ENCODE results near the gene MRPL21. TPM values are rescaled to one million over a fixed set of nuclear protein-coding genes. Genes with fewer than 3 reads are reported as not detected.

MRPL21 gene
- total RNA-seq, 1 experiment from 2014 or later, result 82.3 TPM

GRCh38 chr11:68855205-68855981, 48.2 kb downstream of the MRPL21 start (continued):
- TF ChIP-seq E2F4 (CRISPR knock-in tag; IDR thresholded peaks at IDR 0.05; ENCODE audit: borderline replicate concordance, low read depth) (no peak), FOXK1 (CRISPR knock-in tag; IDR thresholded peaks at IDR 0.05) (no peak), IRF1 (CRISPR knock-in tag; IDR thresholded peaks at IDR 0.05) (no peak), KAT7 (CRISPR knock-in tag; IDR thresholded peaks at IDR 0.05; ENCODE audit: borderline replicate concordance) (peak; percentile 44; the same call in 1 of the 2 replicates), NR3C1 (CRISPR knock-in tag; conservative IDR thresholded peaks at IDR 0.05; ENCODE audit: low read depth) (no peak), SMAD3 (CRISPR knock-in tag; IDR thresholded peaks at IDR 0.05; ENCODE audit: borderline replicate concordance) (no peak), ZNF232 (CRISPR knock-in tag; IDR thresholded peaks at IDR 0.05) (no peak), FOXP1 (CRISPR knock-in tag; IDR thresholded peaks at IDR 0.05; ENCODE audit: borderline replicate concordance) (no peak), CREM (CRISPR knock-in tag; IDR thresholded peaks at IDR 0.05) (no peak), IRF2 (CRISPR knock-in tag; IDR thresholded peaks at IDR 0.05; ENCODE audit: borderline replicate concordance, low read depth) (no peak), RELA (CRISPR knock-in tag; IDR thresholded peaks at IDR 0.05; ENCODE audit: borderline replicate concordance) (no peak), TP53 (CRISPR knock-in tag; IDR thresholded peaks at IDR 0.05) (no peak), ZBTB21 (CRISPR knock-in tag; IDR thresholded peaks at IDR 0.05; ENCODE audit: borderline replicate concordance) (no peak), FOXP4 (CRISPR knock-in tag; IDR thresholded peaks at IDR 0.05) (no peak), TEAD1 (CRISPR knock-in tag; IDR thresholded peaks at IDR 0.05) (no peak), FOXJ3 (CRISPR knock-in tag; IDR thresholded peaks at IDR 0.05; ENCODE audit: borderline replicate concordance) (no peak), MYBL2 (CRISPR knock-in tag; IDR thresholded peaks at IDR 0.05) (0 out of 2 replicates have a peak, but pooled peaks have one; percentile 39), NFYB (CRISPR knock-in tag; conservative IDR thresholded peaks at IDR 0.05; ENCODE audit: low read depth) (no peak), JAZF1 (CRISPR knock-in tag; IDR thresholded peaks at IDR 0.05) (no peak), ZNF423 (CRISPR knock-in tag; IDR thresholded peaks at IDR 0.05) (peak; percentile 27; the same call in 1 of the 2 replicates), ZBTB43 (CRISPR knock-in tag; IDR thresholded peaks at IDR 0.05) (no peak)
- TF ChIP-seq, protein P1, sequence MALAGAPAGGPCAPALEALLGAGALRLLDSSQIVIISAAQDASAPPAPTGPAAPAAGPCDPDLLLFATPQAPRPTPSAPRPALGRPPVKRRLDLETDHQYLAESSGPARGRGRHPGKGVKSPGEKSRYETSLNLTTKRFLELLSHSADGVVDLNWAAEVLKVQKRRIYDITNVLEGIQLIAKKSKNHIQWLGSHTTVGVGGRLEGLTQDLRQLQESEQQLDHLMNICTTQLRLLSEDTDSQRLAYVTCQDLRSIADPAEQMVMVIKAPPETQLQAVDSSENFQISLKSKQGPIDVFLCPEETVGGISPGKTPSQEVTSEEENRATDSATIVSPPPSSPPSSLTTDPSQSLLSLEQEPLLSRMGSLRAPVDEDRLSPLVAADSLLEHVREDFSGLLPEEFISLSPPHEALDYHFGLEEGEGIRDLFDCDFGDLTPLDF (CRISPR knock-in tag; IDR thresholded peaks at IDR 0.05), result 0 out of 2 replicates have a peak, but pooled peaks have one; percentile 22
- TF ChIP-seq, protein P2, sequence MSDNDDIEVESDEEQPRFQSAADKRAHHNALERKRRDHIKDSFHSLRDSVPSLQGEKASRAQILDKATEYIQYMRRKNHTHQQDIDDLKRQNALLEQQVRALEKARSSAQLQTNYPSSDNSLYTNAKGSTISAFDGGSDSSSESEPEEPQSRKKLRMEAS (CRISPR knock-in tag; IDR thresholded peaks at IDR 0.05), result peak; percentile 38
- TF ChIP-seq, protein P3, sequence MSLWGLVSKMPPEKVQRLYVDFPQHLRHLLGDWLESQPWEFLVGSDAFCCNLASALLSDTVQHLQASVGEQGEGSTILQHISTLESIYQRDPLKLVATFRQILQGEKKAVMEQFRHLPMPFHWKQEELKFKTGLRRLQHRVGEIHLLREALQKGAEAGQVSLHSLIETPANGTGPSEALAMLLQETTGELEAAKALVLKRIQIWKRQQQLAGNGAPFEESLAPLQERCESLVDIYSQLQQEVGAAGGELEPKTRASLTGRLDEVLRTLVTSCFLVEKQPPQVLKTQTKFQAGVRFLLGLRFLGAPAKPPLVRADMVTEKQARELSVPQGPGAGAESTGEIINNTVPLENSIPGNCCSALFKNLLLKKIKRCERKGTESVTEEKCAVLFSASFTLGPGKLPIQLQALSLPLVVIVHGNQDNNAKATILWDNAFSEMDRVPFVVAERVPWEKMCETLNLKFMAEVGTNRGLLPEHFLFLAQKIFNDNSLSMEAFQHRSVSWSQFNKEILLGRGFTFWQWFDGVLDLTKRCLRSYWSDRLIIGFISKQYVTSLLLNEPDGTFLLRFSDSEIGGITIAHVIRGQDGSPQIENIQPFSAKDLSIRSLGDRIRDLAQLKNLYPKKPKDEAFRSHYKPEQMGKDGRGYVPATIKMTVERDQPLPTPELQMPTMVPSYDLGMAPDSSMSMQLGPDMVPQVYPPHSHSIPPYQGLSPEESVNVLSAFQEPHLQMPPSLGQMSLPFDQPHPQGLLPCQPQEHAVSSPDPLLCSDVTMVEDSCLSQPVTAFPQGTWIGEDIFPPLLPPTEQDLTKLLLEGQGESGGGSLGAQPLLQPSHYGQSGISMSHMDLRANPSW (CRISPR knock-in tag; conservative IDR thresholded peaks at IDR 0.05; ENCODE audit: low read depth), result no peak
- TF ChIP-seq, protein P4, sequence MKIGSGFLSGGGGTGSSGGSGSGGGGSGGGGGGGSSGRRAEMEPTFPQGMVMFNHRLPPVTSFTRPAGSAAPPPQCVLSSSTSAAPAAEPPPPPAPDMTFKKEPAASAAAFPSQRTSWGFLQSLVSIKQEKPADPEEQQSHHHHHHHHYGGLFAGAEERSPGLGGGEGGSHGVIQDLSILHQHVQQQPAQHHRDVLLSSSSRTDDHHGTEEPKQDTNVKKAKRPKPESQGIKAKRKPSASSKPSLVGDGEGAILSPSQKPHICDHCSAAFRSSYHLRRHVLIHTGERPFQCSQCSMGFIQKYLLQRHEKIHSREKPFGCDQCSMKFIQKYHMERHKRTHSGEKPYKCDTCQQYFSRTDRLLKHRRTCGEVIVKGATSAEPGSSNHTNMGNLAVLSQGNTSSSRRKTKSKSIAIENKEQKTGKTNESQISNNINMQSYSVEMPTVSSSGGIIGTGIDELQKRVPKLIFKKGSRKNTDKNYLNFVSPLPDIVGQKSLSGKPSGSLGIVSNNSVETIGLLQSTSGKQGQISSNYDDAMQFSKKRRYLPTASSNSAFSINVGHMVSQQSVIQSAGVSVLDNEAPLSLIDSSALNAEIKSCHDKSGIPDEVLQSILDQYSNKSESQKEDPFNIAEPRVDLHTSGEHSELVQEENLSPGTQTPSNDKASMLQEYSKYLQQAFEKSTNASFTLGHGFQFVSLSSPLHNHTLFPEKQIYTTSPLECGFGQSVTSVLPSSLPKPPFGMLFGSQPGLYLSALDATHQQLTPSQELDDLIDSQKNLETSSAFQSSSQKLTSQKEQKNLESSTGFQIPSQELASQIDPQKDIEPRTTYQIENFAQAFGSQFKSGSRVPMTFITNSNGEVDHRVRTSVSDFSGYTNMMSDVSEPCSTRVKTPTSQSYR (CRISPR knock-in tag; IDR thresholded peaks at IDR 0.05), result no peak
